HG03159 (cell line): ENCODE measurements around the gene PNRC2.
"Not testable (repeated sequence)": the region's sequence is repeated elsewhere in the genome, so short reads cannot be mapped to it uniquely, and the experiment has no call there.

Source experiments
- ATAC-seq: cut with Tn5 transposase; IDR thresholded peaks from one replicate; pipeline ENCODE4 v1.9.1; 2021; ENCODE audit warnings: mild to moderate bottlenecking, moderate library complexity; ENCODE audit not compliant: unreplicated experiment

Gene PNRC2

GRCh38 chr1:23987038-23987437 lies 27.4 kb downstream of the PNRC2 start:
- not testable (repeated sequence) for ATAC-seq

GRCh38 chr1:23989263-23989662 lies 29.6 kb downstream of the PNRC2 start:
- ATAC-seq = no peak

- ATAC-seq = not testable (repeated sequence)
Observed at GRCh38 chr1:23992011-23992410, 32.4 kb downstream of the PNRC2 start.

GRCh38 chr1:23995431-23995837 lies 35.8 kb downstream of the PNRC2 start:
- no peak for ATAC-seq

- ATAC-seq = no peak
Observed at GRCh38 chr1:23996700-23997229, 37.1 kb downstream of the PNRC2 start.

GRCh38 chr1:23997812-23998211 lies 38.2 kb downstream of the PNRC2 start:
- no peak for ATAC-seq

- ATAC-seq = no peak
Observed at GRCh38 chr1:23999156-23999671, 39.6 kb downstream of the PNRC2 start.

- ATAC-seq = no peak
Observed at GRCh38 chr1:24002695-24003094, 43.1 kb downstream of the PNRC2 start.

- ATAC-seq = no peak
Observed at GRCh38 chr1:24003331-24003972, 43.8 kb downstream of the PNRC2 start.

- no peak for ATAC-seq
Observed at GRCh38 chr1:24004132-24004531, 44.5 kb downstream of the PNRC2 start.

- ATAC-seq = no peak
Observed at GRCh38 chr1:24005163-24005562, 45.5 kb downstream of the PNRC2 start.

GRCh38 chr1:24007079-24007478 lies 47.5 kb downstream of the PNRC2 start:
- ATAC-seq = no peak

- not testable (repeated sequence) for ATAC-seq
Observed at GRCh38 chr1:24008574-24009184, 49.1 kb downstream of the PNRC2 start.

- ATAC-seq = no peak
Observed at GRCh38 chr1:24009406-24009805, 49.8 kb downstream of the PNRC2 start.

- no peak for ATAC-seq
Observed at GRCh38 chr1:24010650-24011049, 51.0 kb downstream of the PNRC2 start.

- not testable (repeated sequence) for ATAC-seq
Observed at GRCh38 chr1:24012878-24013277, 53.2 kb downstream of the PNRC2 start.
